Stimulated activated CD4-positive, alpha-beta T cell treated with anti-CD3 and anti-CD28 coated beads, Interleukin-12 subunit alpha, Interleukin-12 subunit beta, amount 100 ng/mL, for 24 hours (primary cell): ENCODE results near the gene CCN5.
"Not testable (repeated sequence)": the region's sequence is repeated elsewhere in the genome, so short reads cannot be mapped to it uniquely, and the experiment has no call there.

Experiments used
- DNase-seq, 2 experiments: peaks; one replicate each; pipeline ENCODE4 v3.0.0-alpha.2; 2020; ENCODE audit warnings: low read depth in 2 of 2

CCN5 gene

DNA sequence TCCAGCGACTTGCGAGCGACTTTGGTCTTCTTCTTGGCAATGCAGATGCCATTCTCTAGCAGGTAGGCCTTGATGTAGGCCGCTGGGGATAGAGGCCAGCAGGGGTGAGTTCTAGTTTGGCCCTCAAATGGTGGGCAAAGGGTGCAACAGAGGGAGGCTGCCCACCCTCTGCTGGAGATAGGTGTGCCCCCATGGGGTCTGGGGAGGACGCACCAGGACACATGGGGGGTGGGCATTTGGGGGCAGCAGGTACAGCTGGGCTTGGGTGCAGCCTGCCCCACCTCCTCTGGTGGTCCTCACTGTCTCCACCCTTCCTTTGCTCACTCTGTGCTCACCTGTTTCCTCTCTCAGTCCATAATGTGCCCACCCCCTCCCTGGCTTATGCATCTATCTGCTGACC is 41.8 kb downstream of the CCN5 start:
- no peak for DNase-seq

DNA sequence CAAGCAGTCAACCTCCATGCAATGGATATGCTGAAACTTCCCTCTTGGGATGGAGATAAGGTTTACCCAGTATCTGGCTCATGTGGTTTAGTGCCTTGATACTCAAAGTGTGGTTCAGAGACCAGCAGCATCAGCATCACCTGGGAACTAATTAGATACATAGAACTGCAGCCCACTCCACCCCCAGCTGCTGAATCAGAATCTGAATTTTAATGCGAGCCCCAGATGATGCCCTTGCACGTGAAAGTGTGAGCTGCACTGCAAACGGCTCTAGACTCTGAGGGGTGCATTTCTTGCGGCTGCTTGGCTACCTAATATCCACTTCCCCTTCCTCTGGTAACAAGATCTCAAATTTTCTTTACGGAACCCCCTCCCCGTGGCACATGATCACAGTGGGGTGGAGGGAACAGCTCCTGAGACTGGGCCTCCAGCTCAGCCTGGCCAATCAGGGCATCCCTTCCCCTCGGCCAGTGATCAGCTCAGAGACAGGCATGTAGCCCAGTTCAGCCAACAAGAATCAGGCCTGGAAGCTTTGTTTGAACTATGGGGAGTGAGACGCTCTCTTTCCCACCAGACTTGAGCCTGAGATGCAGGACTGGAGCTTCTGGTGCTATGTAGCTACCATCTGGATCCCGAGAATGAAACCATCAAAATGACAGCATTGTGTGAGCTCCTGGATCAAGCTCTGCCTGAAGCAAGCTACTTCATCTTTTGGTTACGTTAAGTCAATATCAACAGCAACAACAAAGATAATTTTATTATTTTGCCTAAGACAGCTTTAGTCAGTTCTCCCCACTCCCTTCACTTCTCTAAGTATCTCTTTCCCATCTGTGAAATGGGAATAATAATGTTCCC is 43.3 kb downstream of the CCN5 start:
- DNase-seq = no peak

GRCh38 chr20:44759595-44759994 is 44.4 kb downstream of the CCN5 start:
- no peak for DNase-seq

- no peak for DNase-seq
Observed at GRCh38 chr20:44761423-44761822, 46.3 kb downstream of the CCN5 start.

GRCh38 chr20:44762466-44763140 is 47.4 kb downstream of the CCN5 start:
- DNase-seq = no peak

DNA sequence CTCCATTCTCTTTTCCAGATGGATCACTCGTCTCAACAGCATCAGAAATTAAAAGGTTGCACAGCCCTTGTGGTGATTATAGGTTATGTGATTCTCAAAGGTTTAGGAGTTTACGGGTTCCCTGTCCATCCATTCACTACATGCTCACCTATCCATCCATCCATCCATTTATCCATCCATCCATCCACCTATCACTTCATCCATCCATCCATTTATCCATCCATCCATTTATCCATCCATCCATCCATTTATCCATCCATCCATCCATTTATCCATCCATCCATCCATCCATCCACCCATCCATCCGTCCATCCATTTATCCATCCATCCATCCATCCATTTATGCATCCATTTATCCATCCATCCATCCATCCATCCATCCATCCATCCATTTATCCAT is 48.6 kb downstream of the CCN5 start:
- DNase-seq = not testable (repeated sequence)

GRCh38 chr20:44765091-44765490 is 49.9 kb downstream of the CCN5 start:
- DNase-seq = no peak

- DNase-seq = no peak
Observed at GRCh38 chr20:44765701-44766347, 50.7 kb downstream of the CCN5 start.

DNA sequence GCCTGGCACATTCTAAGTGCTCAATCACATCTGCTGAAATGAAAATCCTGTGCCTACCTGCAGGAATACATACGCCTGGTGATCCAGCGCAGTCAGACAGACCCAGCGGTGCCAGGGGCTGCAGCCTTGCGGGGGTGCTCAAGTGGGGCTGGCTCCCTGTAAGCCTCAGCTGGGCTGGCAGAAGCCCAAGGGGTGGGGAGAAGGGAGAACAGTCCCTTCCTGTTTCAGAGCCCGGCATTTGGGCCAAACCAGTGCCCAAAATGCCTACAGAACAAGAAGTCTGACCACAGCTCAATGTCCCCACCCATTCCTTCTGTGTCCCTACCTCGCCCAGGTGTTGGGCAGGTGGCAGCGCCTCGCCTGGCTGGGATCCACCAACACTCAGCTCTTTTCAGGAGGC is 53.1 kb downstream of the CCN5 start:
- DNase-seq = no peak

DNA sequence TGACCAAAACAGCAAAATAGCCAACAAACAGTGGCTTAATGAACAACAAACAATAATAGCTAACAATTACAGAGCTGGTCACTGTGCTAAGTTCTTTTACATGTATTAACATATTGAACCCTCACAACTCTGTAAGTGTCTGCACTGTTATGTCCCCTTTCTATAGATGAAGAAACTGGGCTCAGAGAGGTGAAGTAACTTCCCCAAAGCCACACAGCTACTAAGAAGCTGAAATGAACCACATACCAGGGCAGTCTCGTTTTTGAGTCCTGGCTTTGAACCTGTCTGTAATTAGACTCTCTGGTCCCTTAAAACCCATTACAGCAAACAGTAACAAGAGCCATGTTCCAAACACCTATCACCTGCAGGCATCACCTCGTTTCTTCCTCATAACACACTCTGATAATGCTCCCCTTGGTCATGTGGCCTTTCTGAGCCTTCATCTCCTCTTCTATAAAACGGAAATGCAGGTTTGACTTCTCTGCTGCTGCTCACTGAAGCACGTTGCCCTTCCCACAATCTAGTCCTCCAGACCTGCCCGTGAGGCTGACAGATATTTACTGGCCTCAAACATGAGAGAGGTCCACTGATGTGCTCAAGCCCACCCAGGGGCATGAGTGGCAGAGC is 53.8 kb downstream of the CCN5 start:
- DNase-seq = no peak

GRCh38 chr20:44769481-44769863 is 54.3 kb downstream of the CCN5 start:
- no peak for DNase-seq

DNA sequence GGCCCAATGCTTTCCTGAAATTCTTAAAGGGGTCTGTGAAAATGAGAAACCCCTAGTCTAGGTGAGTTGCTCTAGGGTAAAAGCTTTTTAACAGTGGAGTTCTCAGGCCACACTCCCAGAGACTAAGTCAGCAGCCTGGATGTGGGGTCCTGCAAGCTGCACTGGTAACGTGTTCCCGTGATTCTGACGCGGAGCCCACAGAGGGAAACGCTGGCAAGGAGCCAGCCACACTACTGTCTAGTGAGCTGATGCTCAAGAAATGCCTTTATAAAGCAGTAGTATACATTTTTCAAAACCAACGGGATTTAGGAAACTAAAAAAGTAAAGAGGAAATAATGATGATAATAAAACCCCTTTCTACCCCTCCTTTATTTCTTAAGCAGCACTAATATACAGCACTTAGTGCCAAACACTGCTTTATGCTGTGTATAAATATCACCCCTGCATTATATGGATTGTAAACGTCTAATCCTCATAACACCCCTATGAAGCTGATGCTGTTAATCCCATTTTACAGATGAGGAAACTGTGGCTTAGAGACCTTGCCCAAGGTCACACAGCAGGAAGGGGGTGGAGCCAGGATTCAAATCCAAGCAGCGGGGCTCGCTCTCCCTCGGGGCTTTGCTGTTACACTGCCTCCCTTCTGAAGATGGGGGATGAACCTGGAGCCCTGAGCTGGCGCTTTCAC is 55.5 kb downstream of the CCN5 start:
- DNase-seq = no peak

- DNase-seq = no peak
Observed at GRCh38 chr20:44771172-44771535, 56.0 kb downstream of the CCN5 start.

DNA sequence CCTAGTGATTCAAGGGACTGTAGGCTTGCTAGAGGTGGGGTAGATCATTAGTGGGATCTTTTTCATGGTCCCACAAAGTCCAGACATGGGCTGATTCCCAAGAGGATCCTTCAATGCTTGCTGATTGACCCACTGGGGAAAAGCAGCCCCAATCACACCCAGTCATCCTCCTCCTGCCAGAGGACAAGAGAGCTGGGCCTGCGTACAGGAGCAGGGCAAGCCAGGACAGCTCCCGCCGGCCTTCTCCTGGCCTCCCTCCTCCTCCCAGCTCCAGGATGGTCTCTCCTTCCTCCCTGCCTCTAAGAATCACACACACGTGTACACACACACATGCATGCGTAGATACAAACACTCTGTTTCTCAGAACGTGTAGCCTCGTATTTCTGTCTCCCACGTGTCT is 57.5 kb downstream of the CCN5 start:
- no peak for DNase-seq

DNA sequence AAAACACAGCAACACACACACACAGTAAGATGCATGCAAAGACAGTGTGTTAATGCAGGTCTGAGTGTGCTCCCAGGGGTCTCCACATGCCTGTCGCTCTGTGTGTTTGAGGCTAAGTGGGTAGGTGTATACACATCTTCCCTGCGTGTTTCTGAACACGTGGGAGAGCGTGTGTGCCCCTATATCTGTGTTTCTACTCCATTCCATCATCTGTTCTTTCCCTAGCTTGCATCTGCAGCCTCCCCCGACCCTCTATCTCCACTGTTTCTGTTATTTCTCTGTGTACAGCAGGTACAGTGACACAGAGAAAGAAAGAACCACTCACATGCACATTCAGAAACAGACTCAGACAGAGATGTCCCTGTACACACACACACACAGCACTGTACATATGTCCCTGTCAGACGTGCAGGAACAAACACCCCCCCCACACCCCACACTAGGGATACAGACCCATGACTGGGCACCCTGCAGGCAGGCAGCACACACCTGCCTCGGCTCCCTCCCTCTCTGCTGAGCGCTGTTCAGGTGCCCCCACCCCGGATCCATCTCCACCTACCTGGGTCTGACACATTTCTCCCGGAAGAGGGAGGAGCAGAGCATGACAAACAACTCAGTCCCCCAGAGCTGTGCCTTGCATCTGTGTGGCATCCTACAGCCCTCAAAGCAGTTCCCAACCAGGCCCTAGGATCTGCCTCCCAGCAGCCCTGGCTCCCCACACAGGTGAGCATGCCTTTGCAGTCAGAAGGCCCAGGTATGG is 58.1 kb downstream of the CCN5 start:
- no peak for DNase-seq

DNA sequence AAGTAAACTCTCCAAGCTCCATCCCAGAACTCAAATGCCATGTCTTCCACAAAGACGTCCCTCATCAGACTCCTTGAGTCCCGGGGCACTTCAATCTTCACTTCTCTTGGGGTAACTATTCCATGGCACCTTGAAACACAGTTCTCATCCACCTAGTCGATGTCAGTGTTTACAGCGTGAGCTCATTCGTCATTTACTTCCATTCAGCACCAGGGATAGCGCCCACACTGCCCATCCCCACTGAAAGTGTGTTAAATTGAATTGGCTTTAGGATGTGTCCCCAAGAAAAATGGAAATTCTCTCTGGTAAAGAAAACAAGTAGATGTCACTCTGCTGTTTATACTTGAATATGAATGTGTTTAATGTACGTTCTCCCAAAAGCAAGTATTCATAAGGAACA is 61.8 kb downstream of the CCN5 start:
- DNase-seq = no peak
